ENCODE data around the gene RRAD. TPM values are rescaled to one million over a fixed set of nuclear protein-coding genes. Genes with fewer than 3 reads are reported as not detected.

The RRAD gene
- total and polyA plus RNA-seq, 4 experiments from 2014 or later = 0.29 to 0.58 TPM; not detected in 2

GRCh38 chr16:66881560-66881959 lies 43.8 kb downstream of the RRAD start:
- H3K36me3 Mint-ChIP-seq = peaks cover 14 to 24% of the 10 kb centered on the region in 2 donors
- Histone ChIP-seq H3K27ac (ENCODE audit: low read depth, low read length) (no peak overlapping the region), H3K4me1 (ENCODE audit: insufficient read depth, low read length) (peaks cover 27% of the 10 kb centered on the region), H3K9me3 (ENCODE audit: control insufficient read depth in 1 of 2, low read length in 2 of 2) (no peaks in the 10 kb centered on the region), H3K36me3 (ENCODE audit: insufficient read depth, low read length) (peaks cover 21% of the 10 kb centered on the region), H3K4me3 (ENCODE audit: low read length in 2 of 2) (no peak overlapping the region), H3K27me3 (ENCODE audit: insufficient read depth, low read length) (no peaks in the 10 kb centered on the region)
- peaks cover 15 to 42% (median 31%) of the 10 kb centered on the region in 4 donors for H3K4me1 Mint-ChIP-seq
- peak overlapping the region; percentile 68 to 100 (median 74) for H3K4me3 Mint-ChIP-seq
- ChIA-PET CTCF (ENCODE audit: partially characterized antibody) (interaction anchor here (1.5 to 5.4 kb wide), 6 partner anchors 9 to 51 kb away, joined by 7 to 25 read pairs (median 14); partner anchors contain the start of gene NAE1), POLR2A (ENCODE audit: partially characterized antibody) (interaction anchor here (1.0 to 3.2 kb wide), 5 partner anchors 21 to 355 kb away, joined by 3 to 18 read pairs (median 3); partner anchors contain the start of genes CIAO2B and NAE1)
- H3K27ac Mint-ChIP-seq = peak overlapping the region in 2 of 7 donors; percentile 25 to 32
- no peak for DNase-seq
- no peaks in the 10 kb centered on the region for H3K9me3 Mint-ChIP-seq
- H3K27me3 Mint-ChIP-seq = no peaks in the 10 kb centered on the region
- intact Hi-C loops (cut with micrococcal nuclease) = no loop called here

DNA sequence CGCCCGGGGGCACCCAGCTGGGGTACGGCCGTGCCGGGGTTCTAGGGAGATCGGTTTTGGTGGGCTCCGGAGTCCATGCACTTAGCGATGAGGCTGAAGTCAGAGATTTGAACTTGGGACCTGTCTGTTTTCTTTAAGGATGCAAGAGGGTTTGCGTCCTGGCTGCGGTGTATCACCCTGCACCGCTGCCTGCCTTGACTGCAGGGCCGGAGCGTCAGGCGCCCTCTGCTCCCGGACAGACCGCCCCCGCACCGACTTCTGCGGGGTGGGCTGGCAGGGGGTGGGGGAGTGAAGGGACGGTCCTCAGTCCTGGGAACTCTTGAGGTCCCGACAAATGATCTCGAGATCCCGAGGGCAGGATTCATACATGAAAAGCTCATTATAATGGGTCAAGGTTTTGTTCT lies 44.3 kb downstream of the RRAD start:
- ChIA-PET POLR2A (ENCODE audit: partially characterized antibody) (interaction anchor here (0.7 to 3.2 kb wide), 7 partner anchors 11 to 473 kb away, joined by 3 to 18 read pairs (median 3); partner anchors contain the start of genes CIAO2B and NAE1), CTCF (ENCODE audit: partially characterized antibody) (interaction anchor here (1.0 to 5.4 kb wide), 9 partner anchors 8 to 640 kb away, joined by 3 to 25 read pairs (median 10); partner anchors contain the start of gene NAE1)
- peak overlapping the region; percentile 78 to 100 (median 98) for H3K4me3 Mint-ChIP-seq
- Histone ChIP-seq H3K36me3 (ENCODE audit: insufficient read depth, low read length) (peaks cover 18% of the 10 kb centered on the region), H3K4me3 (ENCODE audit: low read length in 2 of 2) (peak overlapping the region; percentile 66 to 80), H3K4me1 (ENCODE audit: insufficient read depth, low read length) (peaks cover 22% of the 10 kb centered on the region), H3K27me3 (ENCODE audit: insufficient read depth, low read length) (no peaks in the 10 kb centered on the region), H3K9me3 (ENCODE audit: control insufficient read depth in 1 of 2, low read length in 2 of 2) (no peaks in the 10 kb centered on the region), H3K27ac (ENCODE audit: low read depth, low read length) (peak overlapping the region; percentile 54)
- peaks cover 14 to 23% of the 10 kb centered on the region in 2 donors for H3K36me3 Mint-ChIP-seq
- H3K27me3 Mint-ChIP-seq = no peaks in the 10 kb centered on the region
- DNase-seq = no peak
- intact Hi-C loops (cut with micrococcal nuclease) = no loop called here
- no peaks in the 10 kb centered on the region for H3K9me3 Mint-ChIP-seq
- peaks cover 15 to 41% (median 31%) of the 10 kb centered on the region in 4 donors for H3K4me1 Mint-ChIP-seq
- peak overlapping the region in 3 of 7 donors; percentile 32 to 78 (median 70) for H3K27ac Mint-ChIP-seq

- CTCF ChIA-PET (ENCODE audit: partially characterized antibody) = interaction anchor here (1.0 to 5.4 kb wide), 9 partner anchors 8 to 641 kb away, joined by 3 to 25 read pairs (median 10); partner anchors contain the start of gene NAE1
- POLR2A ChIA-PET (ENCODE audit: partially characterized antibody) = interaction anchor here (0.7 to 3.2 kb wide), 9 partner anchors 12 to 472 kb away, joined by 3 to 18 read pairs (median 3); partner anchors contain the start of genes CIAO2B, CMTM2 and NAE1
- H3K4me1 Mint-ChIP-seq = peaks cover 13 to 39% (median 27%) of the 10 kb centered on the region in 4 donors
Observed at GRCh38 chr16:66880288-66881013, 44.9 kb downstream of the RRAD start, which contains the start of gene PDP2. TSS of gene PDP2 (plus strand) at chr16:66880515. CDS start at chr16:66884285, 3,770 bp downstream.

DNA sequence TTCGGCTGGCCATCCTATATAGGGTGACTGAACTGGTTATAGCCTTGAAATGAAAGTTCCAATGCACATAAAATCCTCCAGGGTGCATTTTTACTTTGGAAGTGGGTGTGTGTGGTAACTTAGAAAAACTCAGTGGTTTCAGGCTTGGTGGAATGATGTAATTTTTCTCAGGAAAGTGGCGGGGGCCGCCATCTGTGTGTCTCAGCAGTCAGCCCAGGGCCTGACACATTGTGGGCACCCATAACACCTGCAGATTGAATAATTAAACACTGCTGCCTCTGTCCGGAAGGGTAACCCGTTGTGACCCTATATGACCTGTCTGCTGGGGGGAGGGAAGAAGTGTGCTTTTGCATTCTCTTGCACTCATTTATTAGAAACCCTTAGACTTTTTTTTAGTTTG lies 47.3 kb downstream of the RRAD start:
- Mint-ChIP-seq H3K4me1 (peaks cover 24 to 53% (median 39%) of the 10 kb centered on the region in 4 donors), H3K36me3 (peaks cover 0 to 3% of the 10 kb centered on the region in 2 donors), H3K27ac (peak overlapping the region in 2 of 7 donors; percentile 39 to 77), H3K27me3 (no peaks in the 10 kb centered on the region), H3K9me3 (no peaks in the 10 kb centered on the region), H3K4me3 (peak overlapping the region in 7 of 8 donors; percentile 11 to 79 (median 45))
- POLR2A ChIA-PET (ENCODE audit: partially characterized antibody) = interaction anchor here (0.6 kb wide), 1 partner anchor 10 kb away, joined by 3 read pairs; no protein-coding TSS in a partner anchor
- H3K27me3 ChIP-seq (ENCODE audit: insufficient read depth, low read length) = no peaks in the 10 kb centered on the region
- CTCF ChIA-PET (ENCODE audit: partially characterized antibody) = interaction anchor here (1.1 to 5.4 kb wide), 2 partner anchors 10 to 48 kb away, joined by 5 to 25 read pairs; partner anchors contain the start of gene NAE1
- DNase-seq = no peak
- no peaks in the 10 kb centered on the region for H3K9me3 ChIP-seq (ENCODE audit: control insufficient read depth in 1 of 2, low read length in 2 of 2)
- no peak overlapping the region for H3K4me3 ChIP-seq (ENCODE audit: low read length in 2 of 2)
- H3K27ac ChIP-seq (ENCODE audit: low read depth, low read length) = no peak overlapping the region
- H3K4me1 ChIP-seq (ENCODE audit: insufficient read depth, low read length) = peaks cover 37% of the 10 kb centered on the region
- H3K36me3 ChIP-seq (ENCODE audit: insufficient read depth, low read length) = no peaks in the 10 kb centered on the region
- intact Hi-C loops (cut with micrococcal nuclease) = no loop called here

More at GRCh38 chr16:66880288-66881013, 44.9 kb downstream of the RRAD start, which contains the start of gene PDP2:
- Mint-ChIP-seq H3K27ac (peak within 1 kb of the TSS; percentile 79 to 96 (median 94)), H3K27me3 (no peaks in the 10 kb centered on the region), H3K9me3 (no peaks in the 10 kb centered on the region), H3K4me3 (peak within 1 kb of the TSS; percentile 97 to 100 (median 99)), H3K36me3 (peaks cover 10 to 17% of the 10 kb centered on the region in 2 donors)
- Histone ChIP-seq H3K4me3 (ENCODE audit: low read length in 2 of 2) (peak within 1 kb of the TSS; percentile 66 to 80), H3K36me3 (ENCODE audit: insufficient read depth, low read length) (peaks cover 13% of the 10 kb centered on the region), H3K27me3 (ENCODE audit: insufficient read depth, low read length) (no peaks in the 10 kb centered on the region), H3K4me1 (ENCODE audit: insufficient read depth, low read length) (peaks cover 22% of the 10 kb centered on the region), H3K27ac (ENCODE audit: low read depth, low read length) (peak within 1 kb of the TSS; percentile 54), H3K9me3 (ENCODE audit: control insufficient read depth in 1 of 2, low read length in 2 of 2) (no peaks in the 10 kb centered on the region)
- intact Hi-C loops (cut with micrococcal nuclease) = no loop called here
- peak; percentile 88 to 91 (median 89) for DNase-seq

DNA sequence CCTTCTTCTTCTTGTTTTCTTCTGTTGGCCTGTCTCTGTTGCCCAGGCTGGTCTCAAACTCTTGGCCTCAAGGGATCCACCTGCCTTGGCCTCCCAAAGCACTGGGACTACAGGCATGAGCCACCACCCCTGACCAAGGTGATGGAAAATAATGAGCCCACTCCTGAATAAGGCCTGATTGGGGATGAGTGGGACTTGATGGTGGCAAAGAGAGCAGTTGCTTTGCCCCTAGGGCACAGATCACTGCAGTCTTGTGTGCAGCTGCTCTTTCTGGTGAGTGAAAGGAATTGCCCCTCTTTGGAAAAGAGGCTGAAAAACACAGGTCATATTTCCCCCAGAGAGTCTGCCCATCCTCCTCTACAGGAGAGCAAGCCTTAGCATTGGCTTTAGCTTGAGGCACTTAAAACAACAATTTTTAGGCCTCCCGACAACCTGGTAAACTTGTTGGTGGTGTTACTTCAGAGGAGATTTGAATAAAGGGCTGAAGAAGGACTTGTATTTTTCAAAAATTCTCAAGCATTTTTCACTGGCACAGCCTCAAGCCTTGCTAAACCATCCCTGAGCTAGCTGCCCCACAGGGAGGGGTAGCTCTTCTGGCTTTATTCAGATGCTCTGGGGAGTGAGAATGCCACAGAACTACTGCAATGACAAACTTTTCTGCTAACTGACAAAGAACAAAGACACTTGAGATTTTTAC lies 51.1 kb downstream of the RRAD start:
- Mint-ChIP-seq H3K9me3 (no peaks in the 10 kb centered on the region), H3K27ac (peak overlapping the region; percentile 58 to 91 (median 80)), H3K36me3 (no peaks in the 10 kb centered on the region), H3K27me3 (no peaks in the 10 kb centered on the region), H3K4me1 (peaks cover 18 to 37% (median 28%) of the 10 kb centered on the region in 4 donors), H3K4me3 (peak overlapping the region in 6 of 8 donors; percentile 26 to 75 (median 37))
- H3K36me3 ChIP-seq (ENCODE audit: insufficient read depth, low read length) = no peaks in the 10 kb centered on the region
- H3K4me1 ChIP-seq (ENCODE audit: insufficient read depth, low read length) = peaks cover 22% of the 10 kb centered on the region
- H3K27me3 ChIP-seq (ENCODE audit: insufficient read depth, low read length) = no peaks in the 10 kb centered on the region
- intact Hi-C loops (cut with micrococcal nuclease) = no loop called here
- CTCF ChIA-PET (ENCODE audit: partially characterized antibody) = interaction anchor here (0.9 to 3.7 kb wide), 6 partner anchors 12 to 468 kb away, joined by 3 to 32 read pairs (median 5); partner anchors contain the start of gene NAE1
- no peaks in the 10 kb centered on the region for H3K9me3 ChIP-seq (ENCODE audit: control insufficient read depth in 1 of 2, low read length in 2 of 2)
- H3K27ac ChIP-seq (ENCODE audit: low read depth, low read length) = peak overlapping the region; percentile 35
- H3K4me3 ChIP-seq (ENCODE audit: low read length in 2 of 2) = no peak overlapping the region
- POLR2A ChIA-PET (ENCODE audit: partially characterized antibody) = interaction anchor here (0.8 to 1.4 kb wide), 2 partner anchors 43 to 123 kb away, joined by 4 to 10 read pairs; partner anchors contain the start of genes DYNC1LI2 and NAE1
- DNase-seq = no peak

DNA sequence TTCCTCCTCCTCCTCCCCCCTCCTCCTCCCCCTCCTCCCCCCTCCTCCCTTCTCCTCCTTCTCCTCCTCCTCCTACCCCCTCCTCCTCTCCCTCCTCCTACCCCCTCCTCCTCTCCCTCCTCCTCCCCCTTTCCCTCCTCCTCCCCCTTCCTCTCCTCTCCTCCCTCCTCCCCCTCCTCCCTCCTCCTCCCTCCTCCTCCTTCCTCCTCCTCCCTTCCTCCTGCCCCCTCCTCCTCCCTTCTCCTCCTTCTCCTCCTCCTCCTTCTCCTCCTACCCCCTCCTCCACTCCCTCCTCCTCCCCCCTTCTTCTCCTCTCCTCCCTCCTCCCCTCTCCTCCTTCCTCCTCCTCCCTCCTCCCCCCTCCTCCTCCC lies 51.7 kb downstream of the RRAD start:
- POLR2A ChIA-PET (ENCODE audit: partially characterized antibody) = interaction anchor here (0.9 to 1.5 kb wide), 7 partner anchors 43 to 322 kb away, joined by 3 to 15 read pairs (median 3); partner anchors contain the start of genes CKLF, DYNC1LI2 and NAE1
- Mint-ChIP-seq H3K27me3 (no peaks in the 10 kb centered on the region), H3K4me3 (peak overlapping the region in 1 of 8 donors; percentile 80), H3K36me3 (no peaks in the 10 kb centered on the region), H3K9me3 (no peaks in the 10 kb centered on the region), H3K4me1 (peaks cover 18 to 37% (median 28%) of the 10 kb centered on the region in 4 donors), H3K27ac (peak overlapping the region in 3 of 7 donors; percentile 86 to 90 (median 90))
- H3K36me3 ChIP-seq (ENCODE audit: insufficient read depth, low read length) = no peaks in the 10 kb centered on the region
- intact Hi-C loops (cut with micrococcal nuclease) = loop anchor here (2.0 kb wide), 4 partner anchors 43 to 321 kb away; partner anchors contain the start of genes CES2, CIAO2B, CKLF and NAE1
- H3K27ac ChIP-seq (ENCODE audit: low read depth, low read length) = no peak overlapping the region
- DNase-seq = no peak
- H3K4me3 ChIP-seq (ENCODE audit: low read length in 2 of 2) = no peak overlapping the region
- peaks cover 22% of the 10 kb centered on the region for H3K4me1 ChIP-seq (ENCODE audit: insufficient read depth, low read length)
- CTCF ChIA-PET (ENCODE audit: partially characterized antibody) = interaction anchor here (0.6 to 3.7 kb wide), 15 partner anchors 8 to 515 kb away, joined by 3 to 32 read pairs (median 5); partner anchors contain the start of gene NAE1
- H3K27me3 ChIP-seq (ENCODE audit: insufficient read depth, low read length) = no peaks in the 10 kb centered on the region
- no peaks in the 10 kb centered on the region for H3K9me3 ChIP-seq (ENCODE audit: control insufficient read depth in 1 of 2, low read length in 2 of 2)

Measured in CD4-positive, alpha-beta memory T cell (primary cell).